Karpas-422 (cell line): ENCODE measurements around the gene HNF4A. TPM values are rescaled to one million over a fixed set of nuclear protein-coding genes. Genes with fewer than 3 reads are reported as not detected.

Source experiments
- DNase-seq: peaks from one replicate; pipeline ENCODE4 v3.0.0-alpha.2; 2015
- H2AFZ ChIP-seq: fragments of 200-600 bp; sonication (generic); 2 replicates; pipeline ENCODE4 v1.6.1; 2014; ENCODE audit warnings: antibody characterized with exemption, low read length, mixed read lengths
- H3K27ac ChIP-seq: fragments of 200-600 bp; sonication (generic); 2 replicates; pipeline ENCODE4 v1.5.1; 2014; ENCODE audit warnings: mild to moderate bottlenecking, low read length, moderate library complexity
- H3K27me3 ChIP-seq: fragments of 200-600 bp; sonication (generic); 2 replicates; pipeline ENCODE4 v1.6.1; 2014; ENCODE audit warnings: low read length, mixed read lengths
- H3K36me3 ChIP-seq: fragments of 200-600 bp; sonication (generic); 2 replicates; pipeline ENCODE4 v1.6.1; 2014; ENCODE audit warnings: low read length, mixed read lengths; ENCODE audit not compliant: insufficient read depth
- H3K4me1 ChIP-seq: fragments of 200-600 bp; sonication (generic); 2 replicates; pipeline ENCODE4 v1.6.1; 2014; ENCODE audit warnings: mild to moderate bottlenecking, low read length, mixed read lengths
- H3K4me2 ChIP-seq: fragments of 200-600 bp; sonication (generic); 2 replicates; pipeline ENCODE4 v1.6.1; 2014; ENCODE audit warnings: low read length, low read depth, mild to moderate bottlenecking; ENCODE audit not compliant: poor library complexity, severe bottlenecking
- H3K4me3 ChIP-seq: fragments of 200-600 bp; sonication (generic); 2 replicates; pipeline ENCODE4 v1.5.1; 2014; ENCODE audit warnings: mild to moderate bottlenecking, antibody characterized with exemption, low read length, mixed read lengths
- H3K79me2 ChIP-seq: fragments of 200-600 bp; sonication (generic); 2 replicates; pipeline ENCODE4 v1.6.1; 2014; ENCODE audit warnings: mild to moderate bottlenecking, low read length, mixed read lengths
- H3K9ac ChIP-seq: fragments of 200-600 bp; sonication (generic); 2 replicates; pipeline ENCODE4 v1.6.0; 2014; ENCODE audit warnings: low read length
- H3K9me2 ChIP-seq: fragments of 200-600 bp; sonication (generic), shearing (Covaris generic); replicated peaks from 2 replicates; pipeline ENCODE4 v1.6.0; 2014; ENCODE audit warnings: mild to moderate bottlenecking, low read length, moderate library complexity; ENCODE audit not compliant: insufficient read depth
- H3K9me3 ChIP-seq: fragments of 300-700, 200-600 bp; sonication (generic); 2 replicates; pipeline ENCODE4 v1.6.1; 2014; ENCODE audit warnings: low read length, mixed read lengths
- H4K20me1 ChIP-seq: fragments of 200-600 bp; sonication (generic); 2 replicates; pipeline ENCODE4 v1.6.1; 2014; ENCODE audit warnings: mild to moderate bottlenecking, antibody characterized with exemption, low read length, low read depth; ENCODE audit not compliant: insufficient read depth
- total RNA-seq: library from RNA; depleted of rRNA; stranded (reverse); fragments of >200 nt; shearing (Covaris generic); gene quantifications from 2 replicates; pipeline ENCODE4 v1.2.3, GENCODE V29; 2014; ENCODE audit warnings: low replicate concordance

Gene HNF4A
- total RNA-seq, 1 experiment from 2014 or later = not detected

GRCh38 chr20:44350567-44350966, 4.9 kb upstream of the HNF4A start:
- Histone ChIP-seq H3K9ac (no peak overlapping the region), H3K27ac (no peak overlapping the region), H2AFZ (no peak overlapping the region), H3K9me3 (no peaks in the 10 kb centered on the region), H3K4me3 (no peak overlapping the region), H3K9me2 (no peaks in the 10 kb centered on the region), H3K4me2 (no peak overlapping the region), H3K4me1 (no peaks in the 10 kb centered on the region), H3K27me3 (no peaks in the 10 kb centered on the region), H3K36me3 (no peaks in the 10 kb centered on the region), H4K20me1 (no peaks in the 10 kb centered on the region), H3K79me2 (no peaks in the 10 kb centered on the region)
- no peak for DNase-seq

DNA sequence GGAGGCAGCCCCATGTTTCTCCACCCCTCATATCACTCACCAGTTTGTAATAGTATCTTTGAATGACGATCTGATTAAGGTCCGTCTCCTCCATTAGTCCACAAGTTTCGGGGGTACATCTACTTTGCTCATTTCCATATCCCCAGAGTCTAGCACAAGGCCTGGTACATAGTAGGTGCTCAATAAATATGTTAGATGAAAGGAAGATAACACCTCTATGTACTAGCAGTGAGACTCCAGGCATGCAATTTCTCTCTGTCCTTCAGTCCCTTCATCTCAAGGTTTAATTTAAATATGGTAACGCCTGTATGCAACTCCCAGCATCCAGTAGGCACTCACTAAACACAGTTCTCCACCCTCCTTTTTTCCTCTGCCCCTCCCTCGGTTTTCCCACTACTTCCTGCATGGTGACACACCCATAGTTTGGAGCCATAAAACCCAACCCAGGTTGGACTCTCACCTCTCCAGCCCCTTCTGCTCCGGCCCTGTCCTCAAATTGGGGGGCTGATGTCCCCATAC, 461 bp upstream of the HNF4A start:
- Histone ChIP-seq H4K20me1 (no peaks in the 10 kb centered on the region), H2AFZ (no peak overlapping the region), H3K79me2 (no peaks in the 10 kb centered on the region), H3K9ac (no peak overlapping the region), H3K27ac (no peak overlapping the region), H3K36me3 (no peaks in the 10 kb centered on the region), H3K9me2 (no peaks in the 10 kb centered on the region), H3K9me3 (no peaks in the 10 kb centered on the region), H3K4me3 (no peak overlapping the region), H3K4me2 (no peak overlapping the region), H3K4me1 (no peaks in the 10 kb centered on the region), H3K27me3 (no peaks in the 10 kb centered on the region)
- no peak for DNase-seq

DNA sequence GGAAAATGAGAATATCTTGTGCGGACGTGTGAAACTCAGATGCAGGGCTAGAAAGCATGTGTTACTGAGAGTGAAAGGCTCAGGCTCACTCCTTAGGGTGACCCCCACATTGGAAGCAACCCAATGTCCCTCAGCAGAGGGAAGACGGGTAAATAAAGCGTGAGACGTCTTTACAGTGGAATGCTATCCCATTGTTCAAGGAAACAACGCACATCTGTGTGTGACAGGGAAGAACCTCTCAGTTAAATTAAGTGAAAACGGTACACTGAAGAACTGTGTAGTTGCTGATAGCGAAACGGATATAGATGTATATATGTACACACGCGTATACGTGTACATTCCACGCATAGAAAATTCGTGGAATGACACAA, 839 bp downstream of the HNF4A start:
- Histone ChIP-seq H3K79me2 (no peaks in the 10 kb centered on the region), H4K20me1 (no peaks in the 10 kb centered on the region), H2AFZ (no peak overlapping the region), H3K9me3 (no peaks in the 10 kb centered on the region), H3K4me1 (no peaks in the 10 kb centered on the region), H3K36me3 (no peaks in the 10 kb centered on the region), H3K4me2 (no peak overlapping the region), H3K9me2 (no peaks in the 10 kb centered on the region), H3K27me3 (no peaks in the 10 kb centered on the region), H3K9ac (no peak overlapping the region), H3K4me3 (no peak overlapping the region), H3K27ac (no peak overlapping the region)
- DNase-seq = no peak

GRCh38 chr20:44357020-44357419, 1.5 kb downstream of the HNF4A start:
- Histone ChIP-seq H3K4me3 (no peak overlapping the region), H3K27ac (no peak overlapping the region), H3K9ac (no peak overlapping the region), H3K27me3 (no peaks in the 10 kb centered on the region), H3K79me2 (no peaks in the 10 kb centered on the region), H3K36me3 (no peaks in the 10 kb centered on the region), H3K4me2 (no peak overlapping the region), H3K4me1 (no peaks in the 10 kb centered on the region), H3K9me3 (no peaks in the 10 kb centered on the region), H4K20me1 (no peaks in the 10 kb centered on the region), H2AFZ (no peak overlapping the region), H3K9me2 (no peaks in the 10 kb centered on the region)
- DNase-seq = no peak

GRCh38 chr20:44357555-44358125, 2.1 kb downstream of the HNF4A start:
- no peaks in the 10 kb centered on the region for H3K9me2 ChIP-seq
- H3K4me3 ChIP-seq = no peak overlapping the region
- DNase-seq = no peak
- H2AFZ ChIP-seq = no peak overlapping the region
- no peaks in the 10 kb centered on the region for H3K27me3 ChIP-seq
- no peaks in the 10 kb centered on the region for H4K20me1 ChIP-seq
- no peak overlapping the region for H3K4me2 ChIP-seq
- H3K4me1 ChIP-seq = no peaks in the 10 kb centered on the region
- H3K9me3 ChIP-seq = no peaks in the 10 kb centered on the region
- H3K27ac ChIP-seq = no peak overlapping the region
- H3K36me3 ChIP-seq = no peaks in the 10 kb centered on the region
- H3K79me2 ChIP-seq = no peaks in the 10 kb centered on the region
- no peak overlapping the region for H3K9ac ChIP-seq

DNA sequence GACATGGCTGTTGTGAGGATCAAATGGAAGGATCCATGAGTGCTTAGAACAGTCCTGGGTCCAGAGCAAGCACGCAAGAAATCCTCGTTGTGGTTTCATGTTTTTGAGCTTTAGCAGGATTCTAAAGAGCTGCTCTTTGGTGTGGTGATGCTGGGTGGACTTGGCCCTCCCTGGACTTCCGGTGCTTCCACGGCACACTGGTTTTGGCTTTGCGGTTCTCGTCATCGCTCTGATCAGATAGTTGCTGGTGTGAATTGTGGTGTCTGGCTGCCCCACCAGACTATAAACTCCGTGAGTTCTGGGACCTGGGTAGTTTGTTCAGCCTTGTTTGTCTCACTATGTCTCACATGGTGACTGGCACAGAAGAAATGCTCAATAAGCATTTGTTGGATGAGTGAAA, 3.3 kb downstream of the HNF4A start:
- Histone ChIP-seq H3K9me3 (no peaks in the 10 kb centered on the region), H3K36me3 (no peaks in the 10 kb centered on the region), H3K79me2 (no peaks in the 10 kb centered on the region), H3K4me2 (no peak overlapping the region), H3K27me3 (no peaks in the 10 kb centered on the region), H2AFZ (no peak overlapping the region), H3K4me1 (no peaks in the 10 kb centered on the region), H3K9me2 (no peaks in the 10 kb centered on the region), H4K20me1 (no peaks in the 10 kb centered on the region), H3K4me3 (no peak overlapping the region), H3K9ac (no peak overlapping the region), H3K27ac (no peak overlapping the region)
- no peak for DNase-seq

- Histone ChIP-seq H3K27me3 (no peaks in the 10 kb centered on the region), H3K9me2 (no peaks in the 10 kb centered on the region), H3K79me2 (no peaks in the 10 kb centered on the region), H3K4me2 (no peak overlapping the region), H4K20me1 (no peaks in the 10 kb centered on the region), H3K9ac (no peak overlapping the region), H3K4me3 (no peak overlapping the region), H3K36me3 (no peaks in the 10 kb centered on the region), H3K4me1 (no peaks in the 10 kb centered on the region), H3K9me3 (no peaks in the 10 kb centered on the region), H2AFZ (no peak overlapping the region), H3K27ac (no peak overlapping the region)
- no peak for DNase-seq
Observed at GRCh38 chr20:44360221-44360620, 4.7 kb downstream of the HNF4A start.

DNA sequence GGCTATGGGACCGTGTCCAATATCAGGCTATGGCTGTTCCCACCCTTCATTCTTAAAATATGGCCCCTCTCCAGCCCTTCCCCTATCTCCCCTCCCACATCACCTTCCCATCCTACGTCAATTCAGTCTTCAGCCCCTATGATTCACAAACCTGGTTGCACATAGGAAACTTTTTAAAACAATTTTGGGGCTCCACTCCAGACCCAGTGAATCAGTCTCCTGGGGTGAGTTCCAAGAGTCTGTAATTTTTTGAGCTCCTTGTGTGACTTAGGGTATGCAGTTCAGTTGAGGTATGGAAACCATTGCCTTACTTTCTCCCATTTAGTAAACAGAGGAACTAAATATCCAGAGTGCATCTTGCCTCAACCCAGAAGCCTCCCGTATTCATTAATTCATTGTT, 5.5 kb downstream of the HNF4A start:
- Histone ChIP-seq H3K36me3 (no peaks in the 10 kb centered on the region), H3K9me3 (no peaks in the 10 kb centered on the region), H3K27ac (no peak overlapping the region), H2AFZ (no peak overlapping the region), H3K79me2 (no peaks in the 10 kb centered on the region), H3K27me3 (no peaks in the 10 kb centered on the region), H3K4me1 (no peaks in the 10 kb centered on the region), H3K4me2 (no peak overlapping the region), H3K9ac (no peak overlapping the region), H3K4me3 (no peak overlapping the region), H4K20me1 (no peaks in the 10 kb centered on the region), H3K9me2 (no peaks in the 10 kb centered on the region)
- no peak for DNase-seq
